GM19025 (cell line): Measurements from ENCODE around the gene MAB21L2.
"Not testable (repeated sequence)": the region's sequence is repeated elsewhere in the genome, so short reads cannot be mapped to it uniquely, and the experiment has no call there.

Experiments
- ATAC-seq: cut with Tn5 transposase; IDR thresholded peaks from one replicate; pipeline ENCODE4 v1.9.1; 2021; ENCODE audit warnings: mild to moderate bottlenecking, low read depth, moderate library complexity; ENCODE audit not compliant: unreplicated experiment

MAB21L2 gene

GRCh38 chr4:150582146-150582872, at the start of gene MAB21L2:
Gene MAB21L2 (plus strand): TSS chr4:150582151. CDS start chr4:150583030, 879 bp downstream.
- ATAC-seq: no peak

DNA sequence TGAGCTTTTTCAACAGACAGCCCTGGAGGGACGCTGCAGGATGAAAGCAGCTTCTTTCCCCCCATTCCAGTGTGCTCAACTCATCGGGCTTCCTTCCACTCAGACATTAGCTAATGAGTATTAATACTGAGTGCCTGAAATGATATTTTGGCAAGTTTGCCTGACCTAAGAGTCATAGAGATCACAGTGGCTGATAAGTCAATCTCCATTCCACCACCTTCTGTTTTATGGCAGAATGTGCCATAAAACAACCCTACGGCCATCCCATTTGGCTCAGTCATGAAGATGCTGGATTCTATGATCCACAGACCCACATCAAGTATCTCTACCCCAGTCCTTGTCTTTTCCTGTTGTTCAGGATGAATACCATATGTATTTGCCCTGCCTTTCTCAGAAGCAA, 48.3 kb upstream of the MAB21L2 start:
- no peak for ATAC-seq

GRCh38 chr4:150534818-150535217, 47.1 kb upstream of the MAB21L2 start:
- ATAC-seq: no peak

- not testable (repeated sequence) for ATAC-seq
These were observed 44.0 kb upstream of the MAB21L2 start for GRCh38 chr4:150537911-150538310.

DNA sequence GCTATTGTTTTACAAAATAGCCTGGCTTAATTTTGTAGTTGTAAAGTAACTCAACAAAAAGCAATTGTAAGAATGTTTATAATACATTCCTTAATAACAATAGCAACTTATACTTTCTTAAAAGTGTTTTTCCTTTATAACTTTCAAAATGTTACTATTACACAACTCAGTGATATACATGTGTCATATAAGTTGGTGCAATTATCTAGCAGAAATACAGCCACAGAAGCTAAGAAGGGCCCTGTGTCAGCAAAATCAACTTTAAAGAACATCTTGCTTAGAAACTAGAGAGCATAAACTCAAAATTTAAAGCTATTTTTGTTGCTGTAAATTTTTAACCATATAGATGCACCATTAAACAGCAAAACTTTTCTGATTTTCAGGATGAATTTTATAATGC, 41.4 kb upstream of the MAB21L2 start:
- no peak for ATAC-seq

- ATAC-seq: no peak
These were observed 41.0 kb upstream of the MAB21L2 start for GRCh38 chr4:150540959-150541360.

- ATAC-seq: no peak
These were observed 40.3 kb upstream of the MAB21L2 start for GRCh38 chr4:150541681-150542080.

DNA sequence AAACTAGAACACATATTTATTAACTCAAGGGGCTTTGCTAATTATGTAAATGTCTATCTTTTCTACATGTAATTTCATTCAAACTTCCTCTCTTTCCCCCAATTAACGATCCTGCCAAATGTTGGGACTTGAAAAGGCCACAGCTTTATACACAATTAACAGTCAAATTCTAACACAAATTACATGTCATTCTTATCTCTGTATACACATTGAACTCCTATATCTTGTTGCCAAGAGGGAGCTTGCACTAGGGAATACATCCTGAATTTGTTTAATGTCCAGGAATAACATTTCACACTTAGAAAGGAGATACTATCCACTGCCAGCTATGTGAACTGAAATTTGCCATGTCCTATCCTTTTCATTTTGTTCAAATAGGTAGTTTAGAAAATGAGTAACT, 38.9 kb upstream of the MAB21L2 start:
- ATAC-seq: no peak

GRCh38 chr4:150546286-150546685, 35.7 kb upstream of the MAB21L2 start:
- no peak for ATAC-seq

GRCh38 chr4:150547154-150547838, 34.7 kb upstream of the MAB21L2 start:
- ATAC-seq: no peak

- ATAC-seq: not testable (repeated sequence)
These were observed 24.1 kb upstream of the MAB21L2 start for GRCh38 chr4:150557811-150558210.

GRCh38 chr4:150561143-150561737, 20.7 kb upstream of the MAB21L2 start:
- no peak for ATAC-seq

DNA sequence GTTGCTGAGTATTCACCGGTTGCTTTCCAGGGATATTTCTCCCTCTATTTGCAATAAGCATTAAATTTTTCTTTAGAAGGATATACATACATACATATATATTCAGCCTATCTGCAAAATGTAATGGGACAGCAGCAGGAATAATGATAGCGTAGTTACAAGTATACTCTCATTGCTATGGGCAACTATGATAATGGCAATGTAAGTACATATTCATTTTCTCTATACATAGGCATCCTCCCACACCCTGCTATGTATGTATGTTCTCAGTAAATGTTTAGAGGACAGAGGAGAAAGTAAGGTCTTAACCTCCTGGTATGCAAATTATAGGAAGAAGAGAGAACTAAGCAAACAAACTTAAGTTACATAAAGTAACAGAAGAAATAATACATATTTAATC, 19.7 kb upstream of the MAB21L2 start:
- ATAC-seq: no peak

DNA sequence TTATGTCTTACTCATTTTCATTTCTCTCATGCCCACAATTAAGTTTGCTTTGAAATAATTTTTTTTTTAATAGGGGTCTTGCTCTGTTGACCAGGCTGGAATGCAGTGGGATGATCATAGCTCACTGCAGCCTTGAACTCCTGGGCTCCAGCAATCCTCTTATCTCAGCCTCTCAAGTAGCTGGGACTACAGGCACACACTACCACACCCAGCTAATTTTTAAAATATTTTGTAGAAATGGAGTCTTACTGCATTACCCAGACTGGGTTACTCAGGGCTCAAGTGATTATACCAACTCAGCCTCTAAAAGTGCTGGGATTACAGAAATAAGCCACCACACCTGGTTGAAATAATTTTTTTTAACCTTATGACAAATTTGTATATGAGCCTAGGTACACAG, 19.2 kb upstream of the MAB21L2 start:
- ATAC-seq: no peak

DNA sequence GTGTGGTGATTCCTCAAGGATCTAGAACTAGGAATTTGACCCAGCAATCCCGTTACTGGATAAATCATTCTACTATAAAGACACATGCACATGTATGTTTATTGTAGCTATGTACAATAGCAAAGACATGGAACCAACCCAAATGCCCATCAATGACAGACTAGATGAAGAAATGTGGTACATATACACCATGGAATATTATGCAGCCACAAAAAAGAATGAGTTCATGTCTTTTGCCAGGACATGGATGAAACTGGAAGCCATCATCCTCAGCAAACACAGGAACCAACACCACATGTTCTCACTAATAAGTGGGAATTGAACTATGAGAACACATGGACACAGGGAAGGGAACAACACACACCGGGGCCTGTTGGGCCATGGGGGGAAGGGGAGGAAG, 17.0 kb upstream of the MAB21L2 start:
- not testable (repeated sequence) for ATAC-seq

DNA sequence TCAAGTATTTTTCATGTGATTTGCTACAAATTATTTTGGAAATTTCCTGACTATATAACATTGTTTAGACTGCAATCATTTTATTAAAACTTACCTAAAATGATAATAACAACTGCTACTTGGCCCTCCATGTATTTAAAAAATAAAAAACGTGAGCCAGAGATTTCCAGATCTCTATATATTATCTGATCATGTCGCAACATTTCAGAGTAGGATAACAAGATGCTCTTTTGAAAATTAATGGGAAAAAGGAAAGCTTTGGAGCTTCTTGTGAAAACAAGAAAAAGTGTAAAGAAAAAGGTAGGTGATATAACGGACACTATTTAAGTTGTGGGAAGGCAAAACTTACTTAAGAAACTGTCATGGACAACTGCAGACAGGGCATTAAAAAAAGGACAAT, 14.9 kb upstream of the MAB21L2 start:
- no peak for ATAC-seq

DNA sequence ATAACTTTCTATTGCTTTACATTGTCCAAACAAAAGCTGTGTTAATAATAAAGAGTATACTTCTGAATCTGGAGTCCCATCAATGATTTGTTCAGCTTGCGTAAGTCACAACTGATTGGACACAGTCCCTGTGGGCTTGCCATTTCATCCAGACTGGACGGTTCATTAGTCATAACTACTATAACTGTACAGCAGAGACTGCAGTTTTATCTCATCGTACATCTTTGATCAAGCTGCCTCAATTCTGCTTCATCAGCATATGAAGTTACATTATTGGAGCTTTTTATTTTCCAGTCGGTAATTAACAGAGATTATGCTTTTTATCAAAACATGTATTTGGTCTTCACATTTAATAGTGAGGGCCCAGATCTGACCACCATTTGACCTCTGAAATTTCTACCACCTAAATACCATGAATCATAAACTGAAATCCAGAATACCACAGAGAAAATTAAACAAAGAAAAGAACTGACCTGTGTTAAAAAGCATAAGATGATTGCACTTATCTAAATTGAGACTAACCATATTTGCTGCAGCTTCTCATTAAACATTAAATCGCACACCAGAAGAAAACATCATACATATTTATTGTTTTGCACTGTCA, 12.5 kb upstream of the MAB21L2 start:
- no peak for ATAC-seq

DNA sequence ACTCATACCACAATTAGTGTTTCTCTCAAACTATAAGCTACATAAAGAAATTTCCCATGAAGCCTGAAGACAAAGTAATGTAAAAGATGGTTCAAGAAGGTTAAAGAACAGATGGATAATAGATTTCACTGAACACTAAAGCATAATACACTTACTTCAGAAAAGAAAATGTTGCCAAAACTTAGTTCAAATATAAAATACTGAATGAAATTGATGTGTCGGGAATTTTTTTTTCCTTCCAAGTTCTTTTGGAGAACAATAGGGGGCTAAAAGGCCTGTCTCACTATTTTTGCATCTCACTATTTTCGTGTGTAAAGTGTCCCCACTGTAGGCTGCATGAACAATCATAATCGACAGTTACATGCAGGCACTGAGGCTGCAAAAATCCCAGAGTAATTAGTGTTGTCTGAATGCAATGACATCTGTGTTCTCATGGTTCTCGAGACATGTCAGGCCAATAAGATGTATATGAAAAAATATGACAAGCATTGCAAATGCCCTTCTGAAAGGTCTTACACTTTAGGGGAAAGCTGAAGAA, 11.9 kb upstream of the MAB21L2 start:
- no peak for ATAC-seq

GRCh38 chr4:150570862-150571261, 11.1 kb upstream of the MAB21L2 start:
- ATAC-seq: no peak

DNA sequence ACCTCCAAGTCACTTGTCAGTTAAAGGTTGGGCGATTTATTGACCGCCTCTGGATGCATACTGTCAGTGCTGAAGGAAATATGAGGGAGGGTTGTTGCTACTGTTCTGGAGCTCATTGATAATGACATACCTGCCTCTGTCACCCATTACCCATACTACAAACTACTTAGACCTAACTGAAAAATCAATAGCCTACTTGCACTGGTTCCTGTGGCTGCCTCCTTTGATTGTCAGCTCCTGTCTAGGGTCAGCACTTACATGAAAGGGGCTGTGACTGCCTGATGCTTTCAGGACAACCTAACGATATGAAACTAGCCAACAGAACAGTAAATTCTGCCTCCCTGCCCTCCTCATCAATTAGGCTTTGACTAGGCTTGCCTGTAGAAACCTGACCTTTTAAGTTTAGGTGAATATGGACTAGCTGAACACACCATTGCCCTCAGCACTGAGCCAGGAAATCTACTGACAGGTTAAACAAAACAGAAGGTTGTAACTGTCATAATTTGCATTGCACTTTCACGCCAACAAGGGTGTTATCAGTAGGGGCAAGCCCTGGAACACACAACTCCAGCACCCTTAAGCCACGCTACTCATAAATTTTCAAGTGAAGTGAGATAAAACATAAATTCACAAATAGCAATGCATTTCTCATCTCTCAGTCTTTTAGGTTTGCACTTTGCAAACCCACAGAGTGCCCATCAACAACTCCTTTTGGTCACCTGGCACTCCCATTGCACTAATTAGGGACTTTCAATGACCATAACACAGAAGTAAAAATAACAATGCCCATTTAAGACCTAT, 9.0 kb upstream of the MAB21L2 start:
- ATAC-seq: no peak
